ENCODE data around the gene DDIT3. TPM values are rescaled to one million over a fixed set of nuclear protein-coding genes. Genes with fewer than 3 reads are reported as not detected.
A peak's percentile ranks its signal among the peaks of the same experiment; 100 is the strongest.
"Not testable (repeated sequence)": the region's sequence is repeated elsewhere in the genome, so short reads cannot be mapped to it uniquely, and the experiment has no call there.

The DDIT3 gene, protein sequence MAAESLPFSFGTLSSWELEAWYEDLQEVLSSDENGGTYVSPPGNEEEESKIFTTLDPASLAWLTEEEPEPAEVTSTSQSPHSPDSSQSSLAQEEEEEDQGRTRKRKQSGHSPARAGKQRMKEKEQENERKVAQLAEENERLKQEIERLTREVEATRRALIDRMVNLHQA
- total RNA-seq = 47.3 TPM
- long read RNA-seq, transcript DDIT3-201 (4 exons, 906 nt) = major isoform, 21 of 27 reads
- long read RNA-seq, partial matches to known transcripts = 1 of 27 reads
- long read RNA-seq, other reads (novel, unspliced or antisense) = 2 of 27 reads

DNA sequence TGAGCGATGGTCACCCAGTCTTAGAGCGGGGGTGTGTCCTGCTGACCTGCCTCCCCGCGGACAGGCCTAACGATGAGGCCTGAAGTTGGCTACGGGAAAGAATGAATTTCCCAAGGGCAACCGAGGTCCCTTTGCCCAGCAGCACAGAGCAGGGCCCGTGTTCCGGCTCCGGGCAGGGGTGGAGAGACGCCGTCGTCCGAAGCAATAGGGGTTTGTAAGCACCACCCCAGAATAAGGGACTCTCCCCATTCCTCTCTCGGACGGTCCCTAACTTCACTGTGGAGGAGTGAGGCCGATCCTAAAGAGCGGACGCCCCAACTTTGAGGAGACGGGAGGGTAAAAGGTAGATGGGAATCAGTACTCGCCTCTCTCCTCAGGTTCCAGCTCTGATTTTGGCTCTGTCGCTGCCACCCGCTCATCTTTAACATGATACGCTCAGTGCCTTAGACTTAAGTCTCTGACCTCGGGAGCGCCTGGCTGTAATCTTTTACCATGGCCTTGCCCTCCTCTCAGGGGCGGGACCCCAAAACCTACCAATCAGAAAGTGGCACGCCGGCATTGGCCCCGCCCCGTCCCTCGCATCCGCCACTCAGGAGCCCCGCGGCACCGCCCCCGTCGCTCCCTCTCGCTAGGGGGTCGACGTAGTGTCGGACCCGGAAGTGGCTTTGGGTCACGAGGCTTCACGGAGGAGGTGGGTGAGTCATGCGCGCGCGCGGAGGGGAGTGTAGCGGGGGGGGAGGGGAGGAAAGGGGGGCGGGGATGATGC is at the start of gene DDIT3:
DDIT3 (minus strand) TSS at position 462 of the 766 bp plus-strand sequence. CDS start 3,108 bp downstream, outside the sequence.
- intact Hi-C loops (cut with DNase I) = no loop called here
- no peaks in the 10 kb centered on the region for H3K9me3 ChIP-seq
- H3K27ac ChIP-seq = peak within 1 kb of the TSS; percentile 90
- peak; percentile 87 for ATAC-seq
- H3K4me3 ChIP-seq = peak within 1 kb of the TSS; percentile 94
- H3K36me3 ChIP-seq = peaks cover 43% of the 10 kb centered on the region
- peaks cover 56% of the 10 kb centered on the region for H3K4me1 ChIP-seq
- TF ChIP-seq, protein P1, sequence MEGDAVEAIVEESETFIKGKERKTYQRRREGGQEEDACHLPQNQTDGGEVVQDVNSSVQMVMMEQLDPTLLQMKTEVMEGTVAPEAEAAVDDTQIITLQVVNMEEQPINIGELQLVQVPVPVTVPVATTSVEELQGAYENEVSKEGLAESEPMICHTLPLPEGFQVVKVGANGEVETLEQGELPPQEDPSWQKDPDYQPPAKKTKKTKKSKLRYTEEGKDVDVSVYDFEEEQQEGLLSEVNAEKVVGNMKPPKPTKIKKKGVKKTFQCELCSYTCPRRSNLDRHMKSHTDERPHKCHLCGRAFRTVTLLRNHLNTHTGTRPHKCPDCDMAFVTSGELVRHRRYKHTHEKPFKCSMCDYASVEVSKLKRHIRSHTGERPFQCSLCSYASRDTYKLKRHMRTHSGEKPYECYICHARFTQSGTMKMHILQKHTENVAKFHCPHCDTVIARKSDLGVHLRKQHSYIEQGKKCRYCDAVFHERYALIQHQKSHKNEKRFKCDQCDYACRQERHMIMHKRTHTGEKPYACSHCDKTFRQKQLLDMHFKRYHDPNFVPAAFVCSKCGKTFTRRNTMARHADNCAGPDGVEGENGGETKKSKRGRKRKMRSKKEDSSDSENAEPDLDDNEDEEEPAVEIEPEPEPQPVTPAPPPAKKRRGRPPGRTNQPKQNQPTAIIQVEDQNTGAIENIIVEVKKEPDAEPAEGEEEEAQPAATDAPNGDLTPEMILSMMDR (IDR thresholded peaks at IDR 0.05) = no peak
- peak; percentile 100 for DNase-seq
- H3K27me3 ChIP-seq = no peaks in the 10 kb centered on the region

DNA sequence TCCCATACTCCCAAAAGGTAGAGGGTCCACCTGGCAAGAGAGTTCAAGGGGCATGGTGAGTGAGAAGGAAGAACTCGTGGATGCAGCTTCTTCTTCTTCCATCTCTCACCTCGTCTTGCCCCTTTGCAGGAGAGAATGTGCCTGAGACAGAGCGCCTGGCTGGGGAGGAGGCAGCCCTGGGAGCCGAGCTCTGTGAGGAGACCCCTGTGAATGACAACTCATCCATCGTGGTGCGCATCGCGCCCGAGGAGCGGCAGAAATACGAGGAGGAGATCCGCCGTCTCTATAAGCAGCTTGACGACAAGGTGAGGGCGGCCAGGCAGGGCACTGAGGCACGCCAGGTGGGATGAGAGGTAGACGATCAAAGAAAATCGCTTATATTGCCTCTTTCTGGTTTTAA is 49.5 kb upstream of the DDIT3 start:
- intact Hi-C loops (cut with DNase I) = no loop called here
- ATAC-seq (no peak), DNase-seq (no peak)

DNA sequence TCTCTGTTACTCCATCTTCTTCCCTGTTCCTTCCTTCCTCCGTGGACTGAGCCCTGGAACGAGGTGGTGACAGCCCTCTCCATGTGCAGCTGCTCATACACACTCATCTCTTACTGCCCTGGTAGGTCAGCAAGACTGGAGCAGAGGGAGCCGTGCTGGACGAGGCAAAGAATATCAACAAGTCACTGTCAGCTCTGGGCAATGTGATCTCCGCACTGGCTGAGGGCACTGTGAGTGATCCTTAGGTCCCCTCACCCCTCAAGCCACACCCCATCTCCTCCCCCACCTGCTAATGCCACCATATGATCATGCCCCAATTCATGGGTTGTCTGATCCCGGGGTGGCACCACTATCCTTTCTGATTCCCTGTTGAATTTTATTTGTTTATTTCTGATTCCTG is 48.5 kb upstream of the DDIT3 start:
- H3K4me1 ChIP-seq = no peaks in the 10 kb centered on the region
- intact Hi-C loops (cut with DNase I) = no loop called here
- H3K27ac ChIP-seq = no peak overlapping the region
- no peaks in the 10 kb centered on the region for H3K36me3 ChIP-seq
- H3K9me3 ChIP-seq = no peaks in the 10 kb centered on the region
- no peak for DNase-seq
- TF ChIP-seq, protein P1 (IDR thresholded peaks at IDR 0.05) = no peak
- ATAC-seq = no peak
- H3K4me3 ChIP-seq = no peak overlapping the region
- no peaks in the 10 kb centered on the region for H3K27me3 ChIP-seq

More for the DNA sequence above, 49.5 kb upstream of the DDIT3 start:
- no peaks in the 10 kb centered on the region for H3K9me3 ChIP-seq
- H3K27me3 ChIP-seq = no peaks in the 10 kb centered on the region
- no peaks in the 10 kb centered on the region for H3K36me3 ChIP-seq
- no peak overlapping the region for H3K27ac ChIP-seq
- no peaks in the 10 kb centered on the region for H3K4me1 ChIP-seq
- no peak overlapping the region for H3K4me3 ChIP-seq
- TF ChIP-seq, protein P1 (IDR thresholded peaks at IDR 0.05) = no peak

DNA sequence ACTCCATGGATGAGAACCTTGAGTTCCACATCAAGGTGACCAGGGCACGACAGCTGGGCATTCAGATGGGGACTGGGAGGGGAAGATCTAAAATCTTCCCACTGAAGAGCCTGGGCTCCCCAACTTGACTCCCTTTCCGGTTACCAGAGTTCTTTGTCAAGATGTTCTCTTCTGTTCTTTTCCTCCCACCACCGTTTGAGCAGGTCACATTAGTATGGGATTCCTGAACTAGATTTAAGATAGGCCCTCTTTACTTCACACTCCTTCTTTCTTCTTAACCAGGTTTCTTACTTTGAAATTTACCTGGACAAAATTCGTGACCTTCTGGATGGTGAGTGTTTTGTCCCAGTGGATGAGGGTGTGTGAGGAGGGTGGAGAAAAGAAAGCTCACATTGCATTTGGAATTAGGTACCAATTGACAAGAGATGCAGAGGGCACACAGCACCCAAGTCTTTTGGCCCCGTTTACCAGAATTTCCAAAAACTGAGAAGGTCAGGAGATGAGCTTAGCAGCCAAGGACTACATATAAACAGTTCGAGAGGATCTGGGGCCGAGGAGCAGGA is 43.9 kb upstream of the DDIT3 start:
- intact Hi-C loops (cut with DNase I) = no loop called here
- TF ChIP-seq, protein P1 (IDR thresholded peaks at IDR 0.05) = no peak
- no peak for ATAC-seq

DNA sequence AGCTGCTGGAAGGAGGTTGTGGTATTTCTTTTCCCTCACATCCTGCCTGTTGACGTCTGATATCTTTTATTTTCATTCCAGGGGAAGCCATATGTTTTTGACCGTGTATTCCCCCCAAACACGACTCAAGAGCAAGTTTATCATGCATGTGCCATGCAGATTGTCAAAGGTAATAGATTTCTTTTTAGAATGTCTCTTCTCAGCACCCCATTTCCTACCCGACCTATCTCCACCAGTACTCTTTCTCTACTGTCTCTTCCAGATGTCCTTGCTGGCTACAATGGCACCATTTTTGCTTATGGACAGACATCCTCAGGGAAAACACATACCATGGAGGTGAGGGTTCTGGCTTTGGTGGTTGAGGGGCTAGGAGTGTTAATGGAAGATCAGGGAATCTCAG is 43.0 kb upstream of the DDIT3 start:
- TF ChIP-seq, protein P1 (IDR thresholded peaks at IDR 0.05) = no peak

More for the DNA sequence above, 43.9 kb upstream of the DDIT3 start:
- Histone ChIP-seq H3K4me3 (no peak overlapping the region), H3K27ac (no peak overlapping the region), H3K27me3 (no peaks in the 10 kb centered on the region), H3K9me3 (no peaks in the 10 kb centered on the region), H3K4me1 (no peaks in the 10 kb centered on the region), H3K36me3 (no peaks in the 10 kb centered on the region)
- DNase-seq = no peak

DNA sequence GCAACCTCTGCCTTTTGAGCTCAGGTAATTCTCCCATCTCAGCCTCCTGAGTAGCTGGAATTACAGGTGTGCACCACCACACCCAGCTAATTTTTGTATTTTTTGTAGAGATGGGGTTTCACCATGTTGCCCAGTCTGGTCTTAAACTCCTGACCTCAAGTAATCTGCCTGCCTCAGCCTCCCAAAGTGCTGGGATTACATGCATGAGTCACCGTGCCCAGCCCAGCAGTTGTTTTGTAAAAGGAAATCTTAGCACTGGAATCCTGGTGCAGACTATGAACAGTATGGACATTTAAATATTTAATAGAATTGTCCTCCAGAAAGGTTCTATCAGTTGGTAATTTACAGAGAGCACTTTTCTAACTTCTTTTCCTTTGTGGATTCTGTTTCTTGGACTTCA is 40.8 kb upstream of the DDIT3 start:
- ATAC-seq; H3K4me1 ChIP-seq; H3K36me3 ChIP-seq; H3K4me3 ChIP-seq; H3K27me3 ChIP-seq; intact Hi-C loops (cut with DNase I); H3K27ac ChIP-seq; DNase-seq; H3K9me3 ChIP-seq: not testable (repeated sequence)

More for the DNA sequence above, 43.0 kb upstream of the DDIT3 start:
- intact Hi-C loops (cut with DNase I) = no loop called here
- no peak for DNase-seq
- no peak overlapping the region for H3K4me3 ChIP-seq
- no peaks in the 10 kb centered on the region for H3K27me3 ChIP-seq
- no peak for ATAC-seq
- no peaks in the 10 kb centered on the region for H3K36me3 ChIP-seq
- no peaks in the 10 kb centered on the region for H3K4me1 ChIP-seq
- no peaks in the 10 kb centered on the region for H3K9me3 ChIP-seq
- no peak overlapping the region for H3K27ac ChIP-seq

All from upper lobe of right lung (tissue), 1 donor.